SK-N-SH (cell line): Measurements from ENCODE around the gene EIF3B. TPM values are rescaled to one million over a fixed set of nuclear protein-coding genes. Genes with fewer than 3 reads are reported as not detected.

Experiments
- CTCF ChIA-PET: fragments of 300-600, 350-600 bp; formaldehyde crosslinking; extraction: SDS; loops from one replicate; lab custom pipeline; 2021; lab: Yijun Ruan, JAX
- POLR2A ChIA-PET: fragments of 350-600 bp; sonication (Branson Sonifier 250); formaldehyde crosslinking; extraction: SDS; loops from one replicate; lab custom pipeline; 2020; ENCODE audit warnings: antibody characterized with exemption, inconsistent platforms; lab: Yijun Ruan, JAX
- DNase-seq: peaks from one replicate; pipeline ENCODE4 v3.0.0; 2012
- H2AFZ ChIP-seq: fragments of 200-600 bp; sonication (generic); 2 replicates; pipeline ENCODE4 v1.8.1; 2016; ENCODE audit warnings: antibody characterized with exemption, mild to moderate bottlenecking, low read depth
- H3F3A ChIP-seq: fragments of 200-600 bp; sonication (generic); replicated peaks from 2 replicates; pipeline ENCODE3; 2016; ENCODE audit warnings: antibody characterized with exemption, mild to moderate bottlenecking; ENCODE audit not compliant: insufficient read depth
- H3K27ac ChIP-seq, 2 experiments: fragments of 200-500 bp in 1 of 2; fragments of 200-600 bp in 1 of 2; sonication (Bioruptor generic) in 1 of 2; sonication (generic), shearing (Covaris generic) in 1 of 2; 2 replicates each; pipeline versions ENCODE4 v1.5.1 to v1.6.1; 2014 to 2016; ENCODE audit warnings: low read depth in 2 of 2, inconsistent platforms in 1 of 2, low read length in 1 of 2, mild to moderate bottlenecking in 1 of 2, mixed read lengths in 1 of 2
- H3K27me3 ChIP-seq: fragments of 200-600 bp; sonication (generic), shearing (Covaris generic); 2 replicates; pipeline ENCODE4 v1.6.1; 2016; ENCODE audit warnings: mixed run types; ENCODE audit not compliant: insufficient read depth
- H3K36me3 ChIP-seq, 2 experiments: fragments of 200-500 bp in 1 of 2; fragments of 200-600 bp in 1 of 2; sonication (Bioruptor generic) in 1 of 2; sonication (generic) in 1 of 2; replicated peaks in 1 of 2; 2 replicates each; pipeline versions ENCODE3 to v1.5.1; 2014 to 2016; ENCODE audit warnings: low read length in 1 of 2, mild to moderate bottlenecking in 1 of 2; ENCODE audit not compliant: insufficient read depth in 2 of 2, control insufficient read depth in 1 of 2
- H3K4me1 ChIP-seq, 2 experiments: fragments of 200-500 bp in 1 of 2; fragments of 200-600 bp in 1 of 2; sonication (Bioruptor generic) in 1 of 2; sonication (generic), shearing (Covaris generic) in 1 of 2; 2 replicates each; pipeline versions ENCODE4 v1.5.1 to v1.6.1; 2014 to 2016; ENCODE audit warnings: low read depth in 1 of 2, low read length in 1 of 2, mixed run types in 1 of 2; ENCODE audit not compliant: insufficient read depth in 2 of 2, control insufficient read depth in 1 of 2
- H3K4me2 ChIP-seq: fragments of 200-600 bp; sonication (generic), shearing (Covaris generic); 2 replicates; pipeline ENCODE4 v1.6.1; 2017; ENCODE audit warnings: mixed run types
- H3K4me3 ChIP-seq, 2 experiments: fragments of 200-500 bp in 1 of 2; fragments of 200-600 bp in 1 of 2; sonication (Bioruptor generic) in 1 of 2; sonication (generic), shearing (Covaris generic) in 1 of 2; 2 replicates each; pipeline versions ENCODE4 v1.5.1 to v1.8.1; 2014 to 2016; ENCODE audit warnings: low read depth in 2 of 2, inconsistent platforms in 1 of 2, low read length in 1 of 2, mild to moderate bottlenecking in 1 of 2, mixed read lengths in 1 of 2, moderate library complexity in 1 of 2
- H3K79me2 ChIP-seq: fragments of 200-600 bp; sonication (generic); 2 replicates; pipeline ENCODE4 v1.8.1; 2017; ENCODE audit warnings: mild to moderate bottlenecking; ENCODE audit not compliant: insufficient read depth
- H3K9ac ChIP-seq: fragments of 200-600 bp; sonication (generic); 2 replicates; pipeline ENCODE4 v1.6.1; 2017; ENCODE audit warnings: mixed run types
- H3K9me2 ChIP-seq: fragments of 200-600 bp; sonication (generic); 2 replicates; pipeline ENCODE4 v1.6.1; 2017; ENCODE audit warnings: mixed run types
- H3K9me3 ChIP-seq: fragments of 200-600 bp; sonication (generic); 2 replicates; pipeline ENCODE4 v1.6.1; 2017; ENCODE audit warnings: mixed run types, mild to moderate bottlenecking, moderate library complexity
- H4K20me1 ChIP-seq: fragments of 200-600 bp; sonication (generic); 2 replicates; pipeline ENCODE4 v1.6.1; 2017; ENCODE audit warnings: mild to moderate bottlenecking, mixed run types; ENCODE audit not compliant: insufficient read depth
- CTCF ChIP-seq: fragments of 200-600 bp; sonication (generic); IDR thresholded peaks from 2 replicates; pipeline ENCODE4 v1.6.1; 2017; ENCODE audit warnings: antibody characterized with exemption, mild to moderate bottlenecking, moderate library complexity
- ELF1 ChIP-seq: IDR thresholded peaks from 2 replicates; pipeline ENCODE4 v1.4.0; 2012
- EP300 ChIP-seq, 2 experiments: IDR thresholded peaks; 2 replicates each; pipeline versions ENCODE4 v1.4.0 to v1.6.1; 2012; ENCODE audit warnings: borderline replicate concordance in 1 of 2, low read depth in 1 of 2, low read length in 1 of 2
- EZH2phosphoT487 ChIP-seq: fragments of 200-600 bp; sonication (generic); IDR thresholded peaks from 2 replicates; pipeline ENCODE4 v1.6.1; 2017; ENCODE audit warnings: low read depth, mixed run types, mild to moderate bottlenecking, antibody characterized with exemption, moderate library complexity, borderline replicate concordance
- FOSL2 ChIP-seq: IDR thresholded peaks from 2 replicates; pipeline ENCODE4 v1.4.0; 2012; ENCODE audit warnings: low read depth, mild to moderate bottlenecking, moderate library complexity, borderline replicate concordance
- FOXJ3 ChIP-seq: sonication (generic); formaldehyde crosslinking; IDR thresholded peaks from 2 replicates; pipeline ENCODE4 v1.5.1; 2020; ENCODE audit warnings: mild to moderate bottlenecking, missing genetic modification reagents
- FOXM1 ChIP-seq: IDR thresholded peaks from 2 replicates; pipeline ENCODE4 v1.4.0; 2012; ENCODE audit warnings: low read depth, mild to moderate bottlenecking
- GATA2 ChIP-seq: sonication (generic); formaldehyde crosslinking; IDR thresholded peaks from 2 replicates; pipeline ENCODE4 v1.5.0; 2020; ENCODE audit warnings: mild to moderate bottlenecking, missing genetic modification reagents
- JUND ChIP-seq: IDR thresholded peaks from 2 replicates; pipeline ENCODE4 v1.4.0; 2012
- MAX ChIP-seq: IDR thresholded peaks from 2 replicates; pipeline ENCODE4 v1.4.0; 2012; ENCODE audit warnings: low read depth
- MXI1 ChIP-seq: IDR thresholded peaks from 2 replicates; pipeline ENCODE4 v1.6.1; 2012; ENCODE audit warnings: mild to moderate bottlenecking, low read depth, low read length, improper control_type of control experiment
- NFIC ChIP-seq: IDR thresholded peaks from 2 replicates; pipeline ENCODE4 v1.4.0; 2012; ENCODE audit warnings: borderline replicate concordance
- NRF1 ChIP-seq: IDR thresholded peaks from 2 replicates; pipeline ENCODE4 v1.6.1; 2012; ENCODE audit warnings: low read depth, mild to moderate bottlenecking, low read length
- RCOR1 ChIP-seq: fragments of 150-350 bp; IDR thresholded peaks from 2 replicates; pipeline ENCODE4 v1.6.1; 2017; ENCODE audit warnings: antibody characterized with exemption, low read length
- RFX5 ChIP-seq: IDR thresholded peaks from 2 replicates; pipeline ENCODE4 v1.6.1; 2012; ENCODE audit warnings: mild to moderate bottlenecking, improper control_type of control experiment, low read length
- RXRA ChIP-seq: IDR thresholded peaks from 2 replicates; pipeline ENCODE4 v1.4.0; 2012; ENCODE audit warnings: low read depth, mild to moderate bottlenecking, borderline replicate concordance
- SMC3 ChIP-seq: IDR thresholded peaks from 2 replicates; pipeline ENCODE4 v1.6.1; 2012; ENCODE audit warnings: low read depth, low read length, improper control_type of control experiment
- TAF1 ChIP-seq: IDR thresholded peaks from 2 replicates; pipeline ENCODE4 v1.6.1; 2012; ENCODE audit warnings: low read depth, mild to moderate bottlenecking, low read length, moderate library complexity, borderline replicate concordance
- YY1 ChIP-seq: IDR thresholded peaks from 2 replicates; pipeline ENCODE4 v1.4.0; 2012; ENCODE audit warnings: low read depth, mild to moderate bottlenecking
- WGBS: methylation state at CpG from one replicate; pipeline ENCODE4 v1.1.6; 2017; ENCODE audit warnings: low lambda C conversion rate; 5-methylcytosine and 5-hydroxymethylcytosine counted together
- polyA plus RNA-seq, 3 experiments: library from polyadenylated mRNA; depleted of rRNA; stranded (reverse); fragments of >200 nt; gene quantifications; 2 replicates each; pipeline ENCODE4 v1.2.3, GENCODE V29; 2012
- TF ChIP-seq, protein P1 (sequence below): IDR thresholded peaks from 2 replicates; pipeline ENCODE4 v1.6.1; 2012; ENCODE audit warnings: mild to moderate bottlenecking, low read depth, low read length, moderate library complexity
- TF ChIP-seq, protein P2 (sequence below): IDR thresholded peaks from 2 replicates; pipeline ENCODE4; 2012
- TF ChIP-seq, protein P3 (sequence below): fragments of 150-350 bp; IDR thresholded peaks from 2 replicates; pipeline ENCODE4 v1.6.1; 2016; ENCODE audit warnings: mild to moderate bottlenecking, low read depth, low read length

EIF3B gene
- polyA plus RNA-seq, 1 of the 3 experiments (the other 2 are of a cell fraction) = 151 TPM

DNA sequence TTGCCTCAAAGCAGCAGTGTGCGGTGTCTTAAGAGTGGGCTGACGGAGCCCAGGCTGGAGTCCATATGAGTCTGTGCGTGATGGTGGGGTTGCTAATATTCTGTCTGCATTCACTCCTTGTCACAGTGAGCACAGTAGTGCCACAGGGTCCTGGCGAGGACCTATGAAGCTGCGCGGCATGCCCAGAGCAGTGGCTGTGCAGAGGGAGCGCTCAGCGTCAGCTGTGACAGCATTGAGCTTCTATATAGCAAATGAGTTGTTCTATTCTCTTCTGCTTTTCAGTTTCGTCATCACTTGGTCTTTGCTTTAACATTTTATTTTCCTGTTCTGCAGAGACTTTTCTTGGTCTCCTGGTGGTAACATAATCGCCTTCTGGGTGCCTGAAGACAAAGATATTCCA is 14.5 kb downstream of the EIF3B start:
- Histone ChIP-seq H3K4me3 (no peak overlapping the region), H4K20me1 (peaks cover 13% of the 10 kb centered on the region; the same call in 1 of the 2 replicates), H3F3A (peaks cover 4% of the 10 kb centered on the region), H3K4me2 (no peak overlapping the region), H3K27ac (no peak overlapping the region), H3K27me3 (no peaks in the 10 kb centered on the region), H3K36me3 (peaks cover 73 to 86% of the 10 kb centered on the region in 2 experiments), H3K9me3 (no peaks in the 10 kb centered on the region), H3K9ac (no peak overlapping the region), H3K9me2 (no peaks in the 10 kb centered on the region), H3K79me2 (peaks cover 33% of the 10 kb centered on the region; the same call in 1 of the 2 replicates), H3K4me1 (no peaks in the 10 kb centered on the region), H2AFZ (no peak overlapping the region)
- no peak for DNase-seq
- POLR2A ChIA-PET = no interaction called here
- TF ChIP-seq YY1 (no peak), TAF1 (no peak), EZH2phosphoT487 (no peak), ELF1 (no peak), FOXM1 (no peak)
- TF ChIP-seq, protein P1, sequence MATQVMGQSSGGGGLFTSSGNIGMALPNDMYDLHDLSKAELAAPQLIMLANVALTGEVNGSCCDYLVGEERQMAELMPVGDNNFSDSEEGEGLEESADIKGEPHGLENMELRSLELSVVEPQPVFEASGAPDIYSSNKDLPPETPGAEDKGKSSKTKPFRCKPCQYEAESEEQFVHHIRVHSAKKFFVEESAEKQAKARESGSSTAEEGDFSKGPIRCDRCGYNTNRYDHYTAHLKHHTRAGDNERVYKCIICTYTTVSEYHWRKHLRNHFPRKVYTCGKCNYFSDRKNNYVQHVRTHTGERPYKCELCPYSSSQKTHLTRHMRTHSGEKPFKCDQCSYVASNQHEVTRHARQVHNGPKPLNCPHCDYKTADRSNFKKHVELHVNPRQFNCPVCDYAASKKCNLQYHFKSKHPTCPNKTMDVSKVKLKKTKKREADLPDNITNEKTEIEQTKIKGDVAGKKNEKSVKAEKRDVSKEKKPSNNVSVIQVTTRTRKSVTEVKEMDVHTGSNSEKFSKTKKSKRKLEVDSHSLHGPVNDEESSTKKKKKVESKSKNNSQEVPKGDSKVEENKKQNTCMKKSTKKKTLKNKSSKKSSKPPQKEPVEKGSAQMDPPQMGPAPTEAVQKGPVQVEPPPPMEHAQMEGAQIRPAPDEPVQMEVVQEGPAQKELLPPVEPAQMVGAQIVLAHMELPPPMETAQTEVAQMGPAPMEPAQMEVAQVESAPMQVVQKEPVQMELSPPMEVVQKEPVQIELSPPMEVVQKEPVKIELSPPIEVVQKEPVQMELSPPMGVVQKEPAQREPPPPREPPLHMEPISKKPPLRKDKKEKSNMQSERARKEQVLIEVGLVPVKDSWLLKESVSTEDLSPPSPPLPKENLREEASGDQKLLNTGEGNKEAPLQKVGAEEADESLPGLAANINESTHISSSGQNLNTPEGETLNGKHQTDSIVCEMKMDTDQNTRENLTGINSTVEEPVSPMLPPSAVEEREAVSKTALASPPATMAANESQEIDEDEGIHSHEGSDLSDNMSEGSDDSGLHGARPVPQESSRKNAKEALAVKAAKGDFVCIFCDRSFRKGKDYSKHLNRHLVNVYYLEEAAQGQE = no peak
- WGBS = 96% methylated on average over 10 of the region's 10 CpGs
- CTCF ChIA-PET = interaction anchor here (0.6 to 2.1 kb wide), 4 partner anchors 9 to 100 kb away, joined by 3 to 7 read pairs (median 4); no protein-coding TSS in a partner anchor

DNA sequence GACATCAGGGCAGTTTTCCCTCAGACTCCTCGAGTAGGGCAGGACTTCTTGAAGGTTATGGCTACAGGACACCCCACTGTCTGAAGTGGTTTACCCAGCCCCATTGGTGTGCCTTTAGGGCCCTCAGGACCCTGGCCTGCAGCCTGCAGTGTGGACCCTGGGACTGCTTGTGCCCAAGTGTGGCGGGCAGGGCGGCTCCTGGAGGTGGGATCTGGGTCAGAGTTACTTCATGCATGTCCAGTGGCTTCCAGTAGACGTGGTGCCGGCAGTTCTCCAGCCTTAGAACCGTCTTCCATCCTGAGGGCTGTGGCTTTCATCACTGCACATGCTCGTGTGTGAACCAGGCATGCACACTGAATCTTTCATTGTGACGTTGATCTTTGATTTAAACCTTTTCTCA is 16.7 kb downstream of the EIF3B start:
- no peak overlapping the region for H3K4me2 ChIP-seq
- H3K36me3 ChIP-seq = peaks cover 80 to 87% of the 10 kb centered on the region in 2 experiments
- peaks cover 45% of the 10 kb centered on the region for H3K79me2 ChIP-seq
- H3K9me2 ChIP-seq = no peaks in the 10 kb centered on the region
- peaks cover 7% of the 10 kb centered on the region for H3F3A ChIP-seq
- H3K9ac ChIP-seq = no peak overlapping the region
- no peaks in the 10 kb centered on the region for H3K27me3 ChIP-seq
- 94% methylated on average over 8 of the region's 8 CpGs for WGBS
- no peak overlapping the region for H2AFZ ChIP-seq
- H3K27ac ChIP-seq = no peak overlapping the region
- DNase-seq = no peak
- H3K4me3 ChIP-seq = no peak overlapping the region
- no peaks in the 10 kb centered on the region for H3K4me1 ChIP-seq
- H4K20me1 ChIP-seq = 0 out of 2 replicates have a peak, but pooled peaks cover 2% of the 10 kb centered on the region
- ChIA-PET CTCF (interaction anchor here (1.0 kb wide), 1 partner anchor 133 kb away, joined by 3 read pairs; no protein-coding TSS in a partner anchor), POLR2A (no interaction called here)
- H3K9me3 ChIP-seq = no peaks in the 10 kb centered on the region
- TF ChIP-seq RXRA (no peak), EP300 (IDR thresholded peaks at IDR 0.05; ENCODE audit: borderline replicate concordance in 1 of 2, low read depth in 1 of 2, low read length in 1 of 2) (no peak), YY1 (no peak), TAF1 (no peak), CTCF (no peak), MAX (no peak), FOXJ3 (no peak), SMC3 (no peak), MXI1 (no peak), JUND (no peak), ELF1 (no peak), FOSL2 (no peak), RCOR1 (no peak), NFIC (no peak), RFX5 (no peak), GATA2 (CRISPR knock-in tag) (no peak), NRF1 (no peak)
- TF ChIP-seq, protein P2, sequence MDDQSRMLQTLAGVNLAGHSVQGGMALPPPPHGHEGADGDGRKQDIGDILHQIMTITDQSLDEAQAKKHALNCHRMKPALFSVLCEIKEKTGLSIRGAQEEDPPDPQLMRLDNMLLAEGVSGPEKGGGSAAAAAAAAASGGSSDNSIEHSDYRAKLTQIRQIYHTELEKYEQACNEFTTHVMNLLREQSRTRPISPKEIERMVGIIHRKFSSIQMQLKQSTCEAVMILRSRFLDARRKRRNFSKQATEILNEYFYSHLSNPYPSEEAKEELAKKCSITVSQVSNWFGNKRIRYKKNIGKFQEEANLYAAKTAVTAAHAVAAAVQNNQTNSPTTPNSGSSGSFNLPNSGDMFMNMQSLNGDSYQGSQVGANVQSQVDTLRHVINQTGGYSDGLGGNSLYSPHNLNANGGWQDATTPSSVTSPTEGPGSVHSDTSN = no peak
- TF ChIP-seq, protein P3, sequence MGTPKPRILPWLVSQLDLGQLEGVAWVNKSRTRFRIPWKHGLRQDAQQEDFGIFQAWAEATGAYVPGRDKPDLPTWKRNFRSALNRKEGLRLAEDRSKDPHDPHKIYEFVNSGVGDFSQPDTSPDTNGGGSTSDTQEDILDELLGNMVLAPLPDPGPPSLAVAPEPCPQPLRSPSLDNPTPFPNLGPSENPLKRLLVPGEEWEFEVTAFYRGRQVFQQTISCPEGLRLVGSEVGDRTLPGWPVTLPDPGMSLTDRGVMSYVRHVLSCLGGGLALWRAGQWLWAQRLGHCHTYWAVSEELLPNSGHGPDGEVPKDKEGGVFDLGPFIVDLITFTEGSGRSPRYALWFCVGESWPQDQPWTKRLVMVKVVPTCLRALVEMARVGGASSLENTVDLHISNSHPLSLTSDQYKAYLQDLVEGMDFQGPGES = no peak
